HepG2 (cell line): ENCODE measurements around the gene GPR137. TPM values are rescaled to one million over a fixed set of nuclear protein-coding genes. Genes with fewer than 3 reads are reported as not detected.

Experiments
- CTCF ChIP-seq: sonication (generic); formaldehyde crosslinking; IDR thresholded peaks from 2 replicates; pipeline ENCODE4 v1.5.0; 2020; ENCODE audit warnings: mild to moderate bottlenecking, missing genetic modification reagents, moderate library complexity
- DDIT3 ChIP-seq: sonication (generic); formaldehyde crosslinking; IDR thresholded peaks from 2 replicates; pipeline ENCODE4 v1.4.0; 2020; ENCODE audit warnings: mild to moderate bottlenecking, missing genetic modification reagents
- HOXA5 ChIP-seq: sonication (generic); formaldehyde crosslinking; IDR thresholded peaks from 2 replicates; pipeline ENCODE4 v1.4.0; 2020; ENCODE audit warnings: missing genetic modification reagents
- MAX ChIP-seq: IDR thresholded peaks from 2 replicates; pipeline ENCODE4 v1.6.1; 2012; ENCODE audit warnings: inconsistent platforms
- MXI1 ChIP-seq: IDR thresholded peaks from 3 replicates; pipeline ENCODE4 v1.6.1; 2012; ENCODE audit warnings: low read depth, low read length, inconsistent platforms, borderline replicate concordance
- NCOR1 ChIP-seq: fragments of 200-600 bp; sonication (generic); IDR thresholded peaks from 2 replicates; pipeline ENCODE4 v1.7.0; 2017; ENCODE audit warnings: antibody characterized with exemption, low read length, borderline replicate concordance
- NFYB ChIP-seq: sonication (generic); formaldehyde crosslinking; IDR thresholded peaks from 2 replicates; pipeline ENCODE4 v1.4.0; 2020; ENCODE audit warnings: missing genetic modification reagents
- SKIL ChIP-seq: sonication (generic); formaldehyde crosslinking; IDR thresholded peaks from 2 replicates; pipeline ENCODE4 v1.8.0; 2022; ENCODE audit warnings: missing genetic modification reagents, mild to moderate bottlenecking, moderate library complexity, borderline replicate concordance
- SSRP1 ChIP-seq: IDR thresholded peaks from 2 replicates; pipeline ENCODE4 v1.6.1; 2016; ENCODE audit warnings: control low read depth
- THAP7 ChIP-seq: sonication (generic); formaldehyde crosslinking; IDR thresholded peaks from 2 replicates; pipeline ENCODE4 v1.8.1; 2023; ENCODE audit warnings: mild to moderate bottlenecking, missing genetic modification reagents
- YY1 ChIP-seq: IDR thresholded peaks from 2 replicates; pipeline ENCODE4 v1.6.1; 2011; ENCODE audit warnings: low read length, low read depth, moderate library complexity, mild to moderate bottlenecking; ENCODE audit not compliant: insufficient read depth, insufficient replicate concordance
- ZNF138 ChIP-seq: sonication (generic); formaldehyde crosslinking; IDR thresholded peaks from 2 replicates; pipeline ENCODE4 v1.5.0; 2020; ENCODE audit warnings: mild to moderate bottlenecking, low read depth, missing genetic modification reagents
- ZNF629 ChIP-seq: sonication (generic); formaldehyde crosslinking; conservative IDR thresholded peaks from 2 replicates; pipeline ENCODE4 v1.5.0; 2020; ENCODE audit warnings: missing genetic modification reagents
- ZNF646 ChIP-seq: sonication (generic); formaldehyde crosslinking; IDR thresholded peaks from 2 replicates; pipeline ENCODE4 v1.9.0; 2021; ENCODE audit warnings: mild to moderate bottlenecking, missing genetic modification reagents
- ZNF713 ChIP-seq: sonication (generic); formaldehyde crosslinking; IDR thresholded peaks from 2 replicates; pipeline ENCODE4 v1.4.0; 2020; ENCODE audit warnings: mild to moderate bottlenecking, missing genetic modification reagents
- ZNF747 ChIP-seq: sonication (generic); formaldehyde crosslinking; IDR thresholded peaks from 2 replicates; pipeline ENCODE4 v1.8.1; 2023; ENCODE audit warnings: missing genetic modification reagents, mild to moderate bottlenecking, borderline replicate concordance
- ZNF766 ChIP-seq: sonication (generic); formaldehyde crosslinking; IDR thresholded peaks from 2 replicates; pipeline ENCODE4 v1.5.0; 2020; ENCODE audit warnings: missing genetic modification reagents, borderline replicate concordance
- polyA plus RNA-seq, 8 experiments: library from polyadenylated mRNA; depleted of rRNA in 3 of 8; stranded (reverse) in 7 of 8; unstranded in 1 of 8; fragments of >200 nt; fragmentation: Illumina TruSeq in 4 of 8; extraction: Trizol in 4 of 8; gene quantifications; 2 replicates each; pipeline versions ENCODE4 v1.2.1 to v1.2.3, GENCODE V29; 2011 to 2016; ENCODE audit warnings: low read depth in 4 of 8, missing spikeins in 1 of 8, mixed read lengths in 1 of 8; ENCODE audit not compliant: insufficient read depth in 1 of 8
- total RNA-seq, 5 experiments: library from RNA; depleted of rRNA; stranded (reverse); fragments of >200 nt; fragmentation: Illumina TruSeq; extraction: Trizol; gene quantifications; 2 replicates each; pipeline ENCODE4 v1.2.3, GENCODE V29; 2016; ENCODE audit warnings: low read depth in 1 of 5

GPR137 gene
- total and polyA plus RNA-seq, 2 of the 13 experiments (the other 11 are each of a cell fraction or from before 2014, with no cell fraction given): 8.5 to 13.2 TPM

GRCh38 chr11:64240435-64241240 is 45.0 kb upstream of the GPR137 start, which contains the start of gene FKBP2 (continued):
- TF ChIP-seq ZNF646 (CRISPR knock-in tag): no peak
- peak; percentile 64 for TF ChIP-seq ZNF766
- no peak for TF ChIP-seq ZNF138 (CRISPR knock-in tag)
- TF ChIP-seq ZNF629: no peak; the same call in 1 of the 2 replicates
- no peak for TF ChIP-seq CTCF (CRISPR knock-in tag)
- TF ChIP-seq SSRP1 (CRISPR knock-in tag): peak; percentile 89
- TF ChIP-seq DDIT3 (CRISPR knock-in tag): no peak
- TF ChIP-seq HOXA5 (CRISPR knock-in tag): no peak; the same call in 1 of the 2 replicates
- TF ChIP-seq ZNF713 (CRISPR knock-in tag): 0 out of 2 replicates have a peak, but pooled peaks have one; percentile 4
- peak; percentile 52; the same call in 1 of the 2 replicates for TF ChIP-seq SKIL (CRISPR knock-in tag)
- TF ChIP-seq NCOR1: no peak
- TF ChIP-seq THAP7: no peak
- TF ChIP-seq ZNF747 (CRISPR knock-in tag): peak; percentile 69
- TF ChIP-seq YY1: peak; percentile 71
- peak; percentile 80; the same call in 2 of the 3 replicates for TF ChIP-seq MXI1
- TF ChIP-seq MAX: peak; percentile 53
- TF ChIP-seq NFYB (CRISPR knock-in tag): peak; percentile 83
